HG03064 (cell line): ENCODE measurements around the gene ORAI3.
A peak's percentile ranks its signal among the peaks of the same experiment; 100 is the strongest.

ENCODE experiments used
- ATAC-seq: cut with Tn5 transposase; IDR thresholded peaks from one replicate; pipeline ENCODE4 v1.9.1; 2021; ENCODE audit warnings: low read depth; ENCODE audit not compliant: unreplicated experiment

Gene ORAI3

DNA sequence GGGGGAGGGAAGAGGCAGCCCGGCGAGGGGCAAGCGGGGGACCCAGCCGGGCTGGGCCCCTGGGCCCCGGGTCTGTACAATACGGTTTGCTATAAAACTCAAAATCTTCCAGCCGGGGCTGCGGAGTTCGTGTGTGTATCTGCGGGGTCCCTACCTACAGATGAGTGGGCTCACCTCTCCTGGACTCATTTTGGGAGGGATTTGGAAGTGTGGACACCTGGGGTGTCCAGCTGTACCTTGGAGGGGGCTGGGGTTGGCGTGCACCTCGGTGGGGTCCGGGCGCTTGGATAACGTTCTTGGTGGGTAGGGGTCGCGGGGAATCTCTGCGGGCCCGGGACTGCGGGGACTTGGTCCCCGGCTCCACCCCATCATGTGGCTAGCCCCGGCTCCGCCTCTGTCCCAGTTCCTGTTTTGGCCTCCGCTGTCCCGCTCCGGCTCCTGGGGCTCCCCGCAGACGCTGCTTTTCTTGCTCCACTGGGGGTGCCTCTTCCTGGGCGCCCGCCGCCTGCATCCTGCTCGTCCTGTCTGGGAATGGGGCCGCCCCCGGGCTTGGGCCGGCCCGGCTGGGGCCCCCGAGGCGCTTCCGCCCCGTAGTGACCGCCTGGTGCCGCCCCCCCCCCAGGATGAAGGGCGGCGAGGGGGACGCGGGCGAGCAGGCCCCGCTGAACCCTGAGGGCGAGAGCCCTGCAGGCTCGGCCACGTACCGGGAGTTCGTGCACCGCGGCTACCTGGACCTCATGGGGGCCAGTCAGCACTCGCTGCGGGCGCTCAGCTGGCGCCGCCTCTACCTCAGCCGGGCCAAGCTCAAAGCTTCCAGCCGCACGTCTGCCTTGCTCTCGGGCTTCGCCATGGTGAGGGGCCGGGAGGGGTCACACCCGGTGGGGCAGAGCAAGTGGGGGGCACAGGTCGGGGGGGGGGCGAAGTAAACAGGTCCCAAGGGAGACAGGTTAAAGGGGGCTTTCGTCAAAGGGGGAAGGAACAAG, at the start of gene ORAI3:
Gene ORAI3 (plus strand): TSS at position 402 of the 983 bp plus-strand sequence. CDS start 222 bp downstream, at position 624.
- peak; percentile 59 for ATAC-seq

DNA sequence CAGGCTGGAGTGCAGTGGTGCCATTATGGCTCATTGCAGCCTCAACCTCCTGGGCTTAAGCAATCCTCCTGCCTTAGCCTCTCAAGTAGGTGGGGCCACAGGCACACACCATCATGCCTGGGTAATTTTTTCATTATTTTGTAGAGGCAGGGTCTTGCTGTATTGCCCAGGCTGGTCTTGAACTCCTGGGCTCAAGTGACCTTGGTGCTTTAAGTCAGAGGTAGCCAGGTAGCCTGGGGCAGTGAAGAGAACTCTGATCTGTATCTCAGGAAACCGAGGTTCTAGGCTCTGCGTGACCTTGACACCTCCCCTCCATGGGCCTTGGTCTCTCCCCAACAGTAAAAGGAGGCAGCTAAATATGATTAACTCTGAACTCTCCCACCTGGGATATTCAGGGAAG, 49.1 kb upstream of the ORAI3 start:
- ATAC-seq = no peak

DNA sequence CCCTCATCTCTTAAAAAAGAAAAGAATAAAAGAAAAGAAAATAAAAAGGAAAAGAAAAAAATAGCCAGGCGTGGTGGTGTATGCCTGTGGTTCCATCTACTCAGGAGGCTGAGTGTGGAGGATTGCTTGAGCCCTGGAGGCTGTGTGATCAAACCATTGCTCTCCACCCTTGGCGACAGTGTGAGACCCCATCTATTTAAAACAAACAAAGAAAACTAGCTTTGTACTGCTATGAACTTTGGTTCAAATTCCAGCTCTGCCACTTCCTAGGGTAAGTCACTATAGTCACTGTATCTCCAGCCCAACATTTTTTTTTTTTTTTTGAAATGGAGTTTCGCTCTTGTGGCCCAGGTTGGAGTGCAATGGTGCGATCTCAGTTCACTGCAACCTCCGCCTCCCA, 48.3 kb upstream of the ORAI3 start:
- ATAC-seq = no peak

DNA sequence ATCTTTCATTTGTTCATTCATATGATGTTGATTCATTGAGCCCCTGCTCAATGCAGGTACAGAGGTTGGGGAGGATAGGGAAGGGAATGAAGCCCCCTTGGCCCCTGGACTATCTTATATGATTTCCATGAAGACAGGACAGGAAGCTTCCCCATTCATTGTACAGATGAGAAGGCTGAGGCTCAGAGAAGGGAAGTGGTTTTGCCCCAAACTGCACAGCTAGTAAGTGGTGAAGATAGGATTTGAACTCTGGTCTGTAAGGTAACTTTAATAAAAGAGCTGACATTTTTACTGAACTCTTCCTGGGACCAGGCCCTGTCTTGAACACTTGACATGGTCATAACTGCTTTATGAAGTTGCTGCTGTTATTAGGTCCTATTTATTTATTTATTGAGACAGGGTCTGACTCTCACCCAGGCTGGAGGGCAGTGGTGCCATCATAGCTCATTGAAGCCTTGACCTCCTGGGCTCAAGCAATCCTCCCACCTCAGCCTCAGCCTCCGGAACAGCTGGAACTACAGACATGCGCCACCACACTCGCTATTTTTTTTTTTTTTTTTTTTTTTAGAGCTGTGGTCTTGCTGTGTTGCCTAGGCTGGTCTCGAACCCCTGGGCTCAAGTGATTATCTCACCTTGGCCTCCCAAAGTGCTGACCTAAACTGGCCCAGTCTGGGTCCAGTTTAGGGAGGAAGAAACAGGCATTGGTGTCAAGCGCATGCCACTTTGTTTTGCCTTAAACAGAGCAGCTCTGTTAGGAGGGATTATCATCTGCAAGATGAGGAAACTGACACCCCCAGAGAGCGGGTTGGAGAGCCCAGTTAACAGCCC, 47.5 kb upstream of the ORAI3 start:
- no peak for ATAC-seq

DNA sequence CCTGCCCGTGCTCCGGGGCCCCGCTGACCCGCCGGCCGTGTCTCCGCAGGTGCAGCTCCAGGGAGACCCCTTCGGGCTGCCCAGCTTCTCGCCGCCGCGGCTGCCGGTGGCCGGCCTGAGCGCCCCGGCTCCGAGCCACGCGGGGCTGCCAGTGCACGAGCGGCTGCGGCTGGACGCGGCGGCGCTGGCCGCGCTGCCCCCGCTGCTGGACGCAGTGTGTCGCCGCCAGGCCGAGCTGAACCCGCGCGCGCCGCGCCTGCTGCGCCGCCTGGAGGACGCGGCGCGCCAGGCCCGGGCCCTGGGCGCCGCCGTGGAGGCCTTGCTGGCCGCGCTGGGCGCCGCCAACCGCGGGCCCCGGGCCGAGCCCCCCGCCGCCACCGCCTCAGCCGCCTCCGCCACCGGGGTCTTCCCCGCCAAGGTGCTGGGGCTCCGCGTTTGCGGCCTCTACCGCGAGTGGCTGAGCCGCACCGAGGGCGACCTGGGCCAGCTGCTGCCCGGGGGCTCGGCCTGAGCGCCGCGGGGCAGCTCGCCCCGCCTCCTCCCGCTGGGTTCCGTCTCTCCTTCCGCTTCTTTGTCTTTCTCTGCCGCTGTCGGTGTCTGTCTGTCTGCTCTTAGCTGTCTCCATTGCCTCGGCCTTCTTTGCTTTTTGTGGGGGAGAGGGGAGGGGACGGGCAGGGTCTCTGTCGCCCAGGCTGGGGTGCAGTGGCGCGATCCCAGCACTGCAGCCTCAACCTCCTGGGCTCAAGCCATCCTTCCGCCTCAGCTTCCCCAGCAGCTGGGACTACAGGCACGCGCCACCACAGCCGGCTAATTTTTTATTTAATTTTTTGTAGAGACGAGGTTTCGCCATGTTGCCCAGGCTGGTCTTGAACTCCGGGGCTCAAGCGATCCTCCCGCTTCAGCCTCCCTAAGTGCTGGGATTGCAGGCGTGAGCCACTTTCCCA, 46.6 kb upstream of the ORAI3 start:
- ATAC-seq = no peak

DNA sequence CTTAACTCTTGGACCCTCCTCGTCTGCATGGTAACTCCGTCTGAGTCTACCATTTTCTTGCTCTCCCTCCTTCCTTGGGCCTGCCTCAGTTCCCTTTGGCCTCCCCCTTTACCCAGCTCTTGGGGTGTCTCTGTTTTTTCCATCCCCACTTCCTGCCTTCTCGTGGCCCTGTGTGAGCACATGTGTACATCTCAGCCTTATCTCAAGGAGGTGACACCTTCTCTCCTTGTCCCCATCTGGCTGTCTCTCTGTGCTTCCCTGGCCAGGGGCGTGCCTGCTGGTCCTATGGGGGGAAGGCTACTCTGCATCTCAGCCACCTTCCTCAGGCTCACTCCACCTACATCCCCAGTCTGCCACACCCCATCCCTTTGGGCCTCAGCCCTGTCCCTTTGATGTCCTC, 45.9 kb upstream of the ORAI3 start:
- ATAC-seq = no peak

DNA sequence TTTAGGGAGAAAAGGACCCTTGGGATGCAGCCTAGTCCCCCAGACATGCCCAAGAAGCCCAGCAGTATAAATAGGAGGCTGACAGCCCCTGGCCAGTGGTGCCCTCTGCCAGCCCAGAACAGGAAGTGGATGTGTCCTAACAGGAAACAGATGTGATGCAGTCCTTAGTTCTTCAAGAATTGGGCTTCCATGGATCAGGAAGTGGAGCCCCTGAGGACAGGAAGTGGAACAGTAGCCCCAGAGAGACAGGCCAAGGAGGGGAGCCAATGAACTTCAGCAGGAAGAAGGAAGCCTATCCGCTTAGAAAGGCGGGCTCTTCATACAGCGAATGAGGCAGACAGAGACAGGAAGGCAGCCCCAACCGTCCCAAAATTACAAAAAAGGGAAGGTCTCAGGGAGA, 45.3 kb upstream of the ORAI3 start:
- ATAC-seq = no peak

DNA sequence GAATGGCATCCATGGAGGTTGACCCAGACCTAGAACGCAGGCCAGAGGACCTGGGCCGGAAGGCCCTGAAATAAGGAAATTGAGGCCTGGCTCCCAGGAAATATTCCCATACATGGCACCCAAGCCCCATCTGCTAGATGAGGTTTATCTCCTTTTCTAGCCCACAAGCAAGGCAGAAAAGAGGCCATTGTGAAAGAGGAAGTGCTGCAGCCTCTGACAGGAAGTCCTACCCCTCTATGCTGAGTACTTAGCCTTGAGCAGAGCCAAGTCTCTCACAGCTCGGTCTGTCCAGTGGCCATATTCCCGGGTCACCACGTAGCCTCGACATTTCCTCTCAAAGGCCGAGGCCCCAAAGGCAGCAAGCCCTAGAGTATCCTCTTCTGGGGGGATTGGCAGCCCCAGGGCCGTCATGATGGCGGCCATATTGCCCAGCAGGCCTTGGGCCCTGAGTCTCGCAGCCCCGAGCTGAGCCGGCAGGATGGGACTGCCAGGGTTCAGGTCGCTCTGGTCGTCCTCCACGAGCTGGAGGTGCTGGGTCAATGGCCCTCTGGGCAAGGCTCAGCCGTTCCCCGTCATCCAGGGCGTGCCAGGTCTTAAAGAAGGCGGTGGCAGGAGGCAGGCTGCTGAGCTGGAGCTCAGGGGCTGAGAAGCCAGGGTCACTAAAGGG, 44.6 kb upstream of the ORAI3 start:
- ATAC-seq = no peak

DNA sequence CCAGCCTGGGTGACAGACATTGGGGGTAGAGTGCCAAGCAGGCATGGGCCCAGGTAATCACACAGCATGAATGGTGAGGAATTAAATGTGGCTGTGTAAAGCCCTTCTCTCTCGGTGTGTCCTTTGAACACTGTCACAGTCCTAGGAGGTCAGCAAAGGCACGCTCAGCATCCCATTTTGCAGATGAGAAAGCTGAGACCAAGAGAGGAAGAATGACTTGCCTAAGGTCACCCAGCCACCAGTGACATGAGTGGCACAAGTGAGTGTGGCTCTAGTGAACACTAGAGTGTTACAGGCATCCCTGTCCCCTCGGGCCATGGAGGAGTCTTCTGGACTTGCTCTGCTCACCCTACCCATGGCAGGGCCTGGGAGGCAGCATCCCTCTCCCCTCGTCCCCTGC, 41.8 kb upstream of the ORAI3 start:
- ATAC-seq = no peak

DNA sequence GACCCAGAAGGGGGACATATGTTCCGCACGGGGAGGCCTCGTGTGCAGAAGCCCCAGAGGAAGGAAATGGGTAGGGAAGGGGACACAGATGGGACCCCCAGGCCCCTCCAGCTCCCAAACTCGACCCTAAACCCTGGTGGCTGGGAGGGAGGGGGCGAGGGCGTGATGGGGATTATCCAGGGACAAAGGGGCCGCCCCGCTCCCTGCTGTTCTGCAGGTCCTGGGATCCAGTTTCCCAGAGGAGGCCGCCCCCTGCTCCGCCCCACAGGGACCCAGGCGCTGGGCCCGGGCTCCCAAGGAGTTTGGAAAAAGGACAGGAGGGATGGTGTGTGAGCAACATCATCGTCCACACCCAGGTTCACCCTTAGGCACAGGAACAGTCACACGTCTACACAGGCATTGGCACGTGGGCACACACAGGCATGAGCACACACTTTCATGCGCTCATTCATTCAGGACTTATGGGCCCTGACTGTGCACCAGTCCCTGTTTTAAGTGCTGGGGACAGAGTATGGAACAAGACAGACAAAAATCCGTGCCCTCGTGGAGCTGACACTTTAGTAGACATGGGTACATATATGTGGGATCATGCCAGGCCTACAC, 38.3 kb upstream of the ORAI3 start:
- no peak for ATAC-seq

DNA sequence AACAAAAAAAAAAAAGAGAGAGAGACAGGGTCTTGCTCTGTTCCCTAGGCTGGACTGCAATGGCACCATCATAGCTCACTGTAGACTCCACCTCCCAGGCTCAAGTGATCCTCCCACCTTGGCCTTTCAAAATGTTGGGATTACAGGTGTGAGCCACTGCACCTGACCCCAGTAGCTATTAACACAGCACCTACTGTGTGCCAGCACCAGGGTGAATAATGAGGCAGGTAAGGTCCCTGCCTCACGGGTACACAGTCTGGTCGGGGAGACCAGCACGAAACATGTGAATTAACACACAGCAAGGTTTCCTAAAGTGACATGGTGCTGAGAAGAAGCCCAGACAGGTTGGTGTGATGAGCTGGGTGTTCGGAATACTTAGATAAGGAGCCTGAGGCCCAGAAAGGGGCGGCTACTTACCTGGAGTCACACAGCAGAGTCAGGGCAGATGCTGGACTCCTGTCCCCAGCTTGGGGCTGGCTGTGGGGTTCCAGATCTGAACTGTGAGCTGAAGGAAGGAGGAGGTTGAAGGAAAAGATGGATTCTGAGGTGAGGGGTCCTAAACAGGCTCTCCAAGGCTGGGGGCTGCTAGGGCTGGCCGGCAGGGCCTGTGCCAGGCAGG, 36.0 kb upstream of the ORAI3 start:
- no peak for ATAC-seq

DNA sequence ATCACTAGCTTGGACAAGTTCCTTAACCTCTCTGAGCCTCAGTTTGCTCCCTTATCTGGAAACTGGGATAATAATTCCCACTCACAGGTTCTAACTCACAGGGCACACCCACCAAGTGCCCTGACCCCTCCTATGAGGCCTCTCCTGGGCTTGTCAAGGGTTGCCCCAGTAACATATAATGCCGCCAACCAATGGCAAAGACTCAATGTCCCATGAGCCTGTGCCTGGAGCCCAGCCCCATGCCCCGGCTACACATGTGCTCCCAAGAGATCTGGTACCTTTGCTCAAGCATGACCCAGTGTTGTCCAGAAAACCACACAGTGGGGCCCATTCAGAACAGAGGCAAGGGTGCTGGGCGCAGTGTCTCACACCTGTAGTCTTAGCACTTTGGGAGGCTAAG, 34.0 kb upstream of the ORAI3 start:
- no peak for ATAC-seq

DNA sequence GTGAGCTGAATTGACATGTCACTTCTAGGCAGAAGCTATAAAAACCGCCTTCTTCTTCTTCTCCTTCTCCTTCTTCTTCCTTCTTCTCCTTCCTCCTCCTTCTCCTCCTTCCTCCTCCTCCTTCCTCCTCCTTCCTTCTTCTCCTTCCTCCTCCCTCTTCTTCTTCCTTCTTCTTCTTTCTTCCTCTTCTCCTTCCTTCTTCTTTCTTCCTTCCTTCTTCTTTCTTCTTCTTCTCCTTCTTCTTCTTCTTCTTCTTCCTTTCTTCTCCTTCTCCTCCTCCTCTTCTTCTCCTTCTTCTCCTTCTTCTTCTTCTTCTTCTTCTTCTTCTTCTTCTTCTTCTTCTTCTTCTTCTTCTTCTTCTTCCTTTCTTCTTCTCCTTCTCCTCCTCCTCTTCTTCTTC, 30.3 kb upstream of the ORAI3 start:
- no peak for ATAC-seq

DNA sequence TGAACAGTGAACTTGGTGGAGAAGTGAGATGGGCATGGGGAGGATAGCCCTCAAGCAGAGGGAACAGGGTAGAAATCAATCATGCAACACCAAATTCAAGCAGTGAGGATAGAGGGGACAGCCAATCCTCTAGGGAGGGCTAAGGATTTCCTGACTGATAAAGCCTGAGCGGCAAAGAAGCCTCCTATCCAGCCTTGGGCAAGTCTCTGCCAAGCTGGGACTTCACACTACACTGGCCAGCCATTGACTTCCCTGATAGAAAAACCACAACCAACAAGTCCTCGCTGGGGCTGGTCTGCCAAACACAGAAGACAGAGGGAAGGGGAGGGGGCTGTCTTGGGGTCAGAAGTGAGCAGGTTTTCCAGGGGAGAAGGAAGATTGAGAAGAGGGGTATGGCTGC, 28.0 kb upstream of the ORAI3 start:
- ATAC-seq = no peak

DNA sequence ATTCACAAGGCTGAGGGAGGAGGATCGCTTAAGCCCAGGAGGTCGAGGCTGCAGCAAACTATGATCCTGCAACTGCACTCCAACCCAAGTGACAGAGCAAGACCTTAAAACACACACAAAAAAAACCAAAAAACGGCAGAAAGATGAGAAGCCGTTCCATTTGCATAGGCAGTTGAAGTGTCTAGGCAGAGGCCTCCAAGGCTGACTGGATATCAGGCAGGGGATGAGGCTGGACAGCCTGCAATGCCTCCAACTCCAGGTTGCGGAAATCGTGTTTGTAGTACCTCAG, 27.5 kb upstream of the ORAI3 start:
- ATAC-seq = no peak

DNA sequence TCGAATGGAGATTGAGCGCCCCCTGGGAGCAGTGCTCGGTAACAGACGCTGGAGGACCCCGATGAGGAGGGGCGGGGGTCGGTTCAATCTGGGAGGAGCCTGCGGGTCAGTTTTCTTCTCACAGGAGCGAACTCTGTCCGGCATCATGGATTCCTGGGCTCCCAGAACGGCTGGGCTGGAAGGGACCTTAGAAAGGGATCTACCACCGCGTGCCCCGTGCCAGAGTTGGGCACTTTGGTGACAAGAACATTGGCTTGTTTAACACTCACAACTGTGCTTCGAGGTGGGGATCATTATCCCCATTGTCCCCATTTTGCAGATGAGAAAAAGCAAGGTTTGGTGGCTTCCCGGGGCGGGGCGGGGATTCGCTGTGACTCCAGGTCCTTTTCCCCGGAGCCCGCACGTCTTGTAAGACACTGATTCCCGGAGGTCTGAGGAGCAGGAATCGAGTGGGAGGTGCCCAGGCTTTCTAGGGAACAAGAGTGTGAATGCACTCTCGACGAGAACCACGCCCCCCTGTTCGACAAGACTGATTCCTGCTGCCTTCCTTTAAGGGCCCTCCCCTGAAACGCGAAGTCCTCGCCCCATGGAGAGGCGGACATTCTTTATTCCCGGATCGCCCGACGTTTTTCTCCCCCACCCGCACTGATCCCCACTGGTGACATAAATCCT, 27.0 kb upstream of the ORAI3 start:
- no peak for ATAC-seq

DNA sequence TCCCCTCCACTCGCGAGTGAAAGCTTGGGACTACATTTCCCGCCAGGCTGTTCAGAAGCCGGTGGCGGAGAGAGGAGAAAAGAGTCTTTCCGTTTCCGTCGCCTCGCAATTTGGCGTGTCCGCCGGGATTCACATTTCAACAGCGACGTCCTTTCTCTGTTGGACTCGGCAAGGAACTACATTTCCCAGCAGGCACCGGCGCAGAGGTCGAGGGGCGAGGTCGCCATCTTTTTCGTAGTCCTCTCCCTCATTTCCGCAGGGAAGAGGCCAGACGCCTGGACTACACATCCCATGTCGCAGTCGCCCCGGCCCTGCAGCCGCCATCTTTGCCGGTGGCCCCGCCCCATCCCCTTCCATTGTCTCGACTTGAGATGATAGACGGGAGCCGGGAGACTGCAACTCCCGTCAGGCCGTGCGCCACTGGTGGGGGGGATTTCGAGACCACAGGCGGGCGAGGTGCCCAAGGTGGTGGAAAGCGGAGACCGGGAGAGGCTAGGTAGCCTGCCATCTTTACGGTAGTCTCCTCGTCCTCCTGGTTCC, 26.4 kb upstream of the ORAI3 start:
- ATAC-seq = peak; percentile 54

DNA sequence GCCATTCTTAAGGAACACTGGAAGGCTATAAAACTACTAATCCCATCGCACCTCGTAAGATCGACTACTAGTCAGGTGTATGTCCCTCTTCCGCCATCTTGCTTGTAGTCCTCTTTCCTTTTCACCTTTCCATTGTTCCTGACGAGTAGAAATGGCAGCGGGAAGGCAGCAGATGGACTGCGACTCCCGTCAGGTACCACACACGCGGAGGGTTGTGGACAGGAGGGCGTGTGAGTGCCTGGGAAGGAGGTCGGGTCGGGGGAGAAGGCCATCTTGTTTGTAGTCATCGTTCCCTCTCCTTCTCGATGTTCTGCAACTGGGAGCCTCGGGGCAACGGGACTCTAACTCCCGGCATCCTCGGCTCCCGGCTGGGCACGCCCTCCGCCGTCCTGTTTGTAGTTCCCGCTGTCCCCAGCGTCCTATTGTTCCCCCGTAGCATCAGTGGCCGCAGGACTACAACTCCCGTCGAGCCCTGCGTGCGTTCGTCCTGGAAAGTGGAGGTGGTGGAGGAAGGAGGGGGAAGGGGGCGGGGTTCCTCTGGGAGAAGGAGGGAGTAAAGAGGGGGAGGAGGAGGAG, 25.8 kb upstream of the ORAI3 start:
- peak; percentile 66 for ATAC-seq
